GM18868 (cell line): ENCODE measurements around the gene GRIK2.

Source experiments
- ATAC-seq: cut with Tn5 transposase; IDR thresholded peaks from one replicate; pipeline ENCODE4 v1.9.1; 2021; ENCODE audit warnings: mild to moderate bottlenecking, moderate library complexity; ENCODE audit not compliant: unreplicated experiment

The GRIK2 gene

DNA sequence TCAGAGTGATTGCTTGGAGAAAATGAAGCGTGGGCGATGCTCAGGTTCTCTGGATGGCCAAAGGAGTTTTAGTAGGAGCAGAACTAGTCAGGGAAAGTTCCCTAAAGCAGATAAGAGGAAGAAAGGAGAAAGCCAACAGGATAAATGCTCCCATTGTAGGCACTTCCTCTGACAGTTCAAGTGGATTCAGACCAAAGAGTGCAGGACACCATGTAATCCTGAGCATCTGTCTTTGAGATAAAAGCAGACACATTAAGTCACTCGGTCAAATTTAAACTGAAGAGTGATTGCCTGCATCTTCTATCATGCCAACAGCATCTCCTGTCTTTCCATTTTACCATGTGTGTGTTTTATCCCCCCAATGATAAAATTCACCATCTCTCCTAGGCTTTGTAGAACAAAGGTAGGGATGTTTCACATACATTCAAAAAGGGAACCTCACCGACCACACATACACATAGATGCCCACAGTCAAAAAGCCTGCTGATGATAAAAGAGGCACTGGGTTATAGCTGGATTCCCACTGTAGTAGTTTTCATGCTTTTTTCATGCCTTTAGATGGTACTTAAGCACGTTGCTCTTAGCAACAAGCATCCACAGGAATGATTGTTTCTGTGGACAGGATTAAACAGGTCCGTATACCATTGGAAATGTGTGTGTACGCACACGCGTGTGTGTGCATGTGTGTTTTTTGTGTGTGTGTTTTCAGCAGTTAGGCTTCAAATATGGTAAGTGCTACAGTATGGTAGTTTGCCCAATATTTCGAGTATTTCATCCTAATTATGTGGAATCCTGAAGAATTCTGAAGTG lies 7.0 kb downstream of the GRIK2 start:
- ATAC-seq: no peak

DNA sequence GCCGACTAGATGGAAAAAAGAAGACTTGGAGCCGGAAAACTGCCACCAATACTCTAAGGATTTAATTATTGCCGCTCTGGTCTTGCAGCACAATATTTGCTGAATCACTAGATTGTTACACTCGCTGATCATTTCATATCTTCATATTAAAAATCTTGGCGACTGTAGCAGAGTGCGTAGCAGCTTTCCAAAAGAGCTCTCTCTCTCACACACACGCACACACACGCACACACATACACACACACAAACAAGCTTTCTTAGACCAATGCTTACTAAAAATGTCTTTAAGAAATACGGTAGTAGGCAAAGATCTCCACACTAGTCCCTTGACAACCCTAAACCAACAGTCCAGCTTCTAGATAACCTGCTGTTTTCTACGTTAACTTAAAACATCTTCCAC lies 7.7 kb downstream of the GRIK2 start:
- no peak for ATAC-seq

DNA sequence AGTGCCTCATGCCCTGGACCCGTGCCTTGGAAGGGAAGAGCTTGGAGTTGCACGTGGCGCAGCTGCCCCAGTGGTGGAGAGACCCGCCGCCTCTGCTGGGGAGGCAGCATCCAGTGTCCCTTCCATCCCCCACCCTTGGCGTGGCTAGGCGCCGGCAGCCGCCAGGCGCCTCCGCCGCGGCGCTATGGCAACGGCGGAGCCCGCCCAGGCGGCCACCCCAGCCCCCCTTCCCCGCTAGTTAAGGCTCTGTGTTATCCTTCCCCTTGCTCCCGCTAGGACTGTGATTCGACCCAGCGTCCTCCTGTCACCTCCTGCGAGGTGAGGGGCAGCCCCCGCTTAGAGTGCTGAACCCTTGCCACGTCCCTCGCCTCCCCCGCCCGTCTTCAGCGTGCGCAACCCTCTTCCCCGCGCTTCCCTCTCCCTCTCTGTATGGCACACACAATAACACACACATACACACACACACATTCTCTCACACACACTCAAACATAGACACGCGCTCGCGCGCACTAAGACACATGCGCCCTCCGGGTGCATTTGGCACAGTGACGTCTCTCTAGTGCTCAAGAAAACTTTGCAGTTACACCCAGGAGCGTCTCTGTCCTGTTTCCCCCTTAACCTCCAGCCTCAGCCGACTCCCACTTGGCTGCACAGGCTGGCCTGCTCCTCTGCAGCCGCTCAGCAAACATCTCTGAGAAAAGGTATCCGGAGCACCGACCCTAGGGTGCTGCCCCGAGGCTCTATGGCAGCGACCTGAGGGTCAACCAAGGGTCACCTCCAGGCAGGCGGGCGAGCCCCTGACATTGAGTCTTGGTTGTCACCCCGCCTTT lies 8.5 kb downstream of the GRIK2 start:
- no peak for ATAC-seq

DNA sequence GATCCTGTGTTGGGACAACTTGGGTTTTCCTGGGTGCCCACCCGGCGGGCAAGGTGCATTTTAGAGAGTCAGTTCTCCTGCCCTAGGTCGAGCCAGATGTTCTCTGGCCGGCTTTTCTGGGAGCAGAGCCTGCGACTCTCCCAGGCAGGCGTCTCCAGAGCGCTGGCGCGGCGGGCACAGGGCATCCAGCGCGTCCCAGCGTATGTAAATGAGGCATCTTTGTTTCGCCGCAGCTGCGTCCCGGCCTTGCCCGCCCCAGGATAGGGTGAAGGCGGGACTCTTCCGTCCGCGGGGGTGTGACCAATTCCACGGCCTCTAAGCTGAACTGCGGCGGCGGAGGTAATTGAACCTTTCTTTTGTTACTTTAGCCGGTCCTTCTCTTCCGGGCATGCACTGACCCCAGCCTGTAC lies 9.1 kb downstream of the GRIK2 start:
- ATAC-seq: no peak

DNA sequence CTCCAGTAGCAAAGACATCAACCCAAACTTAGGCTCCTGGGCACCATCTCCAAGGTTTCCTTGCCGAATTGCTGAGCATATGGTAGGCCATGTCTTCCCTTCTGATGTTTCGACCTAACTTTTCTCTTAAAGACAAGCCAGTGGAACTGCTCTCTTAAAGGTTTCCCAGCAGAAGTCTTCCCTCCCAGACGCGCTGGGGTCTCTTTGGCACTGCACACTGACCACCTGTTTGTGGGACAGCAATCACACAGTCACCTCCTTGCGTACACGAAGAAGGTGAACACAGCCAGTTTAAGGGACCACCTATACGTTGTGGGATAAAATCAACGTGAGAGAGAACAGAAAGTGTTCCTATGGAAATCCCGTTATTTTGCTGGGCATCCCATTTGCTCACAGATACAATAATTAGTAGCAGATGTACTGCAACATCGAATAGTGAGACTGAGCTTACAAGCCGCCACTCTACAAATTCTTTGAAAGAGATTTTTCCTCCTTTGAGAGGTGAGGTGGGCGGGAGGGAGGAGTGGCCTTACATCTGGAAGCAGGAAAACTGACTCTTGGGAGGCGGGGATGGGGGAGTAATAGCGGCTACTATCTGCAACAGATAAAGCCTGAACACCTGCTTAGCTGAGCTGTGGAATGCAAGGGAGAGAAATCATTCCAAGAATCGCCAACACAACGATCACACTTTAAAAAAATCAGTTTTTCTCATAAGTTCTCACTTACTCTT lies 9.9 kb downstream of the GRIK2 start:
- ATAC-seq: no peak

DNA sequence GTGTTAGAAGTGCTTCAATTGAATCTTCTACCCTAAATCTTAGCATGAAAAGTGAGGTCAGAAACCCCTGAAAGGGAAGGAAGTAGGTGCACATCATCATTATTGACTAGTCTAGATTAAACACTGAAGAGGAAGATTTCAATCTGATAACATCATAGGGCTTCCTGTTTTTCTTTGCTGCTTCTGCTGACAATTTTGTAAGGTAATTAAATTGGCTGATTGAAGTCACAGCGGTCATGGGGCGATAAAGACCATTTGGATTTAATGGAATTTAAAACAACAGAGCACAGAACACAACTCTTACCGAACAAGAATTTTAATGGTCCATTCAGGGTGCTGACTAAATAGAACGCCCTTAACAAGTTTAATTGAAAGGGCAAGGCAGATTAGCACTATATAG lies 11.3 kb downstream of the GRIK2 start:
- ATAC-seq: no peak

DNA sequence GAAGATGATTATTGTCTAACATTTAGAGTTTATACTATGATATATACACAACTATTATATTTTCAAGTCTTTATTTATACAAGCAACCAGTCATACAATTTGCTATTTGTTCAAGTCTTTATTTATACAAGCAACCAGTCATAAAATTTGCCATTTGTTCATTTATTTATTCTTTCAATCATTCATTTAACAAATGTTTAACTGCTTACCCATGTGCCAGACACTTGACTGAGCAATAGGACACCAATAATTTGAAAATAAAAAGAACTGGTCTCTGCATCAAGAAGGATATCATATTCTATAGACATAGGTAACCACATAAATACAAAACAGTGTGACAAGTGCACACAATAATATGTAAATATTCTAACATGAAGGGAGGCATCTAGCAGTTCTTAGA lies 20.3 kb downstream of the GRIK2 start:
- no peak for ATAC-seq

DNA sequence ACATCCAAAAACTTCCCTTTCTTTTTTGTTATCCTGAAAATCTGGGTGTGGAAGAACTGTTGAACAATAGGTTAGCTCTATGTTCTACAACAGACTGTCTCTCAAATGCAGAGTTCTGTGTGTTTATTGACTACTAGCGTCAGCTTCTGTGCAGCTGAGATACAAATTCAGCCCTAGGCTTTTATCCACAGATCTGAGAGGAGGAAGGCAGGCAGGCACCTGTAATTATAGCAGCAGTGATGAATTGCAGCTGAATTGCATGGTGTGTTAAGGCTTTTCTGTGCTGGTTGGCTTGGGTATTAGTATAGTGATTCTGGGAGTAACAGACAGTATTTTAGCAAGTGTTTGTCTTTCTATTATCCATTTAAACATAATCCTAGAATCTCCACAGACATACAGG lies 24.4 kb downstream of the GRIK2 start:
- no peak for ATAC-seq

DNA sequence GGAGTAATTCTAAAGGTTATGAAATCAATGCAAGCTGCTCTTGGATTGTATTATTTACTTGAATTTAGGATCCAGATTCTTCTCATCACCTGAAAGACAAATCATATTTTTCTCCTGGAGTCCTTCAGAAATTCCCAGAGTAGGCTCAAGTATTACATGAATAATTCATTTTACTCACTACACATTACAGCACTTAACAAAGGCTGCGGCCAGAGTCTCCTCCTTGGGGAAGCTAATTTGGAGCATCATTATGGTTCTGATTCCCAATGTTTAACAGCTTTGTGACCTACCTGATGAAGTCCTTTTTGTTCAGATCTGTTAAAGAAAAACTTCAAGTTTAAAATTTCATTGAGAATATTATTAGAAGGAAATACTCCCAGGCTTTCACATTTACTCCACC lies 28.7 kb downstream of the GRIK2 start:
- ATAC-seq: no peak

DNA sequence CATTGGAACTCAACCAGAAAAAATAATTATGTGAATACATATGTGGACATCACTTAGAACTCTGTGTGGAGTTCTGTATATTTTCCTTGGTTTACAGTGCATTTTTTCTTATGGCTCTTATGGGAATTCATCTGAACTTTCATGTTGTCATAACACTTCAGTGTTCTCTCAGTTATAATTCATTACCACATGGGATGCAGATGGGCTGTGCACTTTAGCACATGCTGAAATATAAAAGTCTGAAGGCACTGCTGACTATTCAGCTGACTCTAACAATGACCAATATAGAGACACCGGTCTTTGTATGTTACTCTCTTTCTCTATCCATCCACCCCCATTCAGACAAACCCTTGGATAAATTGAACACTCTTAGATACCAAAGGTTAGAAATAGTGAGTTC lies 29.3 kb downstream of the GRIK2 start:
- ATAC-seq: no peak

DNA sequence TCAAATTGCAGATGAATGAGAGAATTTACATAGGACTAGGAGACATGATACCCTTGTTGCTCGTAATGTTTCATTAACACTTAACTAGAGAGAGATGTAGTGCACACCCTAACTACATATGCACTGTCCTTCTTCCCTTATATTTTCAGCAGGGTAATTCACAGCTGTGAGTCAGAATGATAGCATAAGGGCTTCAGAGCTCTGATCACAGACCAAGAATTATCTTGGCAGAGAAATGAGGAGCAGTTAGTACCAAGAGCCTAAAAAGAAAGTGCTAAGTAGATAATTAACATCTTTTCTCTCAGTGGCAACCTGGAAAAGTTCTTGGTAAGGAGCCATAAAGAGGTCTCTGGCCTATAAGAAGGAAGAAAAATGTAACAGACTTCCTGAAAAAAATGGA lies 35.8 kb downstream of the GRIK2 start:
- ATAC-seq: no peak

DNA sequence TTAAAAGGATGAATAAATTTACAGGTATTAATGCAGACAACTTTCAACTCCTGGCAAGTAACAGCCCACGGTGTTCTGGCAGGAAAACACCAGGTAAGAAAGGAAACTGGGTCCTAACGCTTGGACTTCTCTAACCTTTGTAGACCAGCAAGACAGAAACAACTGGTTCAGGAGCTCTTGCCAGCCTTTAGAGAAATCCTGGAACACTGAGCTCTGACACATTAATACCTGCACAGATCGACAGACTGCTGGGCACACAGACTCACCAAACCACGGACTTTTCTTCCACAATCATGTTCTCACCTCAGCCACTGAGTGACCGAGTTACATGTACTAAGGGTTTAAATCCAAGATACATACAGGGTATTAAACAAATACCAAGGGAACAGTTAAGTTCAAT lies 36.3 kb downstream of the GRIK2 start:
- no peak for ATAC-seq

DNA sequence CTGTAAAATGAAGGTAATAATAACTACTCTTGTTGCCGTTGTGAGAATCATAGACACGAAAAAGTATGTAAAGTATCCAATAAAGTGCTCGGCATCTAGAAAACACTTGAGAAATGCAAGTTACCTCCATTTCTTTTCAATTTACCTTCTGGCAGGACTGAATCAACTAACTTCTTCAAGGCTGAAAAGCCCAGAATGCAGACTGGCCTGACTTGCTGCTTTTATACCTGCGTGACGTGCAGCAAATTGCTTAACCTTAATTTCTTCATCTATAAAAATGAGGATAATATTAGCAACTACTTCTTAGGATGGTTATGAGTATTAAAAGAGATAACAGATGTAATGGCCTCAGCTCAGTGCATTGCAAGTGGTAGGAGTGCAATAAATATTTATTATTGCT lies 39.6 kb downstream of the GRIK2 start:
- no peak for ATAC-seq

DNA sequence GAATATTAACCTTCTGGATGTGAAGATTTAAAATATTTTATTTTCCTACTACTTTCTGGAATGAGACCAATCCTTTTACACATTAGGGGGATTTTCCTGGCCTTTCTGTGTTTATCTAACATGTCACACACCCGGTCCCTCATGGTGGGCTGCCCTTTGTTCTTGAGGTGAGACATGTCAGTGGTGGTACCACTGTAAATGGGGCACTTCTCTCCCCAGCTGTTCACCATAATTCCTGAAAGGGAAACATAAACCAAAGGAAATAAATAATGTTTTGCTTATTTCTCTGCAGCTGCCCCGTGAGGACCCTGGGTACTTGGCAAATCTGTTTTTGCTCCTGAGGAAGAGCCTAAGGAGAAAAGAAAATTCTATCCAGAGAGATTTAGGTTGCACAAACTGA lies 41.1 kb downstream of the GRIK2 start:
- no peak for ATAC-seq

DNA sequence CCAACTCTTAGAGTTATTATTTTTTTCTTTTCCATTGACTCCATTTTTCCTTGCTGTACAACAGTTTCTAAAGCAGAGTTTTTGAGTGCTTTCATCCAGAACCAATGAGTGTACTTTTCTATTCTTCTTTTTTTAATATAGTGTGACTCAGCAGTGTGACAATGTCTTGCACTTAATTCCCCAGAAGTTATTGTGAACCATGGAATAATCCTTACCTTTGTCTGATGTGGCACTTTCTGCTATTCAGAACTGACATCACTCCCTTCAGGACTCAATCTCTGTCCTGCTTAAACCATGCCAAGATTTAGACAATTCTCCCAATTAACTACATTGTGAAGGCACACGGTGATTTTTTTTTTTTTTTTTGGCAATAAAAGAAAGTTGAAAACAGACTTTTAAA lies 41.5 kb downstream of the GRIK2 start:
- ATAC-seq: no peak

DNA sequence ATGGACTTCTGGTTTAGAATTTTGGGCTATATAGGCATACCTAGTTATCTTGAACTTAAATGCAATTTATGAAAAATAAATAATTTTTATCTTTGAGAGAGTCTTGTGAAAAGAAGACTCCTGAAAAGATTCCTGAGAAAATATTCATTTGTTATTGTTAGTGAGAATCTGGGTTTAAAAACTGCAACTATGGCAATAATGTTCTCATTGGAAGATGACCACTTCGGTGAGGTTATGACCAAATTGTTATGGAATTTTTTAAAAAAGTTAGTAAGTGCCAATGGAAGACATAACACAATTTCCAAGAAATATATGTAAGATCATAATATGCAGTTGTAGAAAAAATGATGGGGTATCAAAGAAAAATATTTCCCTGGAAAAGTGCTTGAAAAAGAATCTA lies 46.3 kb downstream of the GRIK2 start:
- ATAC-seq: no peak

DNA sequence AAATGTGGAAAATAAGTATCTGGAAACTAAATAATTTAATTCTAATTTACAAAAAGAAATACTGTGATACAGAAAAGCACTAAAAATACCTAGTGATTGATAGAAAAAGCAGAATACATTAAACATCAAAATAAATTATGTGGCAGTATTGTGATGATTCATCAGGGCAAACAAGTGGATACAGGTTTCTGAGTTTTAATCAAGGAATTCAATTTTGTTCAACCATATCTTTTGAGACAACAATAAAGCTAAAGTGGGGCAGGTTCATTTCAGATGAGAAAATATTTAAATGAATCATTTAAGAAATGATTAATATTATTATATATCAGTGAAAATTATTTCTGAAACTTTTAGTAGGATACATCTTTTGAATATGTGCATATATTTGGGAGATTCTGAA lies 49.8 kb downstream of the GRIK2 start:
- ATAC-seq: no peak

DNA sequence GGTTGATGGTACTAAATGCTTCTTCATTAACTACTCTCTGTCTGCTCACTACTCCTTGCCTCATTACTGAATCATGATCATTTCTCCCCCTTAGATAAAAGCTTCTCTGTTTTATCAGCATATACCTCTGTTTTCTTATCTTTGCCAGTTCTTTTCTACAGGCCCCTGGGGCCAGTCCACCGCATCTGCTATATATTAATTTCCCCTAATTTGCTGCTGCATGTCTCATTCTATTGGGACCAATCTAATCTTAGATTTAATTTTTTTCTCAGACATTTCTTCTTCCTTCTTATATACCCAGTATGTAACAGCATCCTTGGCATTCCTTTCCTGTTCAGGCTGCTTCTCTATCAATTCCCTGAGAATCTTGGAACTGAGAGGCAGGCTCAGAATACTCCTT lies 51.2 kb downstream of the GRIK2 start:
- ATAC-seq: no peak

DNA sequence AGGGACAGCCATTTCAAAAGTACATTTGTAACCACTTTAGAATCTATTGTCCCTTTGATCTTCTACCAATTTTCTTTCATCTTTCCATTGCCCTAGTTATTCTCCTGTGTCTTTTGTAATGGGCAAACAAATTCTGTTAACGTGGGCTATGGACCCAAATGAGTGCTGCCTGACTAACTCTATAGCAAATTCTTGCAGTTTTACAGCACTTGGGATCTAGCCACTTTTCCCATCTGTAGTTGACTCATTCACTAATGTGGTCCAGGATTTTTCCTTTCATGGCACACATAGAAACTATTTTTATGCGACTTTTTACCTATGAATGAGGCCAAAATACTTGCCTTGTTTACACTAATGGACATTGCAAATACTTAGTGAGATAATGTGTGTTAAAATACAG lies 52.0 kb downstream of the GRIK2 start:
- ATAC-seq: no peak

DNA sequence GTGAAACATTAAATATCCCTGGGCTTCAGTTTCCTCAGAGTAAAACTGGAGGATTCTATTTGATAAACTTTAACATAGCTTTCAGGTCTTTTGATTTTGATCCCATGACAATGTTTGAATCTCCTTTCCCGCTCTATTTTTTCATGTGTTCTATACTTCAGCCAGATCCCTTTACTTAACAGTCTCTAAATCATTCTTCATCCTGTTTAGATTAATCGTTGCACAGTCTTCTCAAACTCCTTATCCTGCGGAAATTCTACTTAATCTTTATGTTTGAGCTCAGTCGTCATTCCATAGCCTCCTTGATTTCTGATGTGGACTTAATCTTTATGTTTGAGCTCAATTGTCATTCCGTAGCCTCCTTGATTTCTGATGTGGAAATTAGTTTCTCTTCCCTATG lies 57.4 kb downstream of the GRIK2 start:
- no peak for ATAC-seq

DNA sequence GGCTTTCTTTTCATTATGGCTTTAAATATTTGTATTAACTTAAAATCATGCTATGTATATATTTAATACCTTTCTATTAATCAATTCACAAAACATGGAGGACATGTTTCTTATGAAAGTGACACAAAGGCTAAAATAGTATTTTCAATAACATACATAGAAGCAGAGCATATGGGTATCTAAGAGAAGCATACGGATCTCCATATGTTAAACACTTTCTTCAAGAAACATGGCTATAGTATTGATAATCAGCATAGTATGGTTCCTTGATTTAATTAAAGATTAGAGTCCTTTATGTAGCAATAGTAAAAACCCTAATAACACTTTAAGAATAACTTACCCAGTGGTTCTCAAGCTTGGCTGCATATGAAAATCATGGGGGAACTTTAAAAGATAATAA lies 58.5 kb downstream of the GRIK2 start:
- ATAC-seq: no peak

DNA sequence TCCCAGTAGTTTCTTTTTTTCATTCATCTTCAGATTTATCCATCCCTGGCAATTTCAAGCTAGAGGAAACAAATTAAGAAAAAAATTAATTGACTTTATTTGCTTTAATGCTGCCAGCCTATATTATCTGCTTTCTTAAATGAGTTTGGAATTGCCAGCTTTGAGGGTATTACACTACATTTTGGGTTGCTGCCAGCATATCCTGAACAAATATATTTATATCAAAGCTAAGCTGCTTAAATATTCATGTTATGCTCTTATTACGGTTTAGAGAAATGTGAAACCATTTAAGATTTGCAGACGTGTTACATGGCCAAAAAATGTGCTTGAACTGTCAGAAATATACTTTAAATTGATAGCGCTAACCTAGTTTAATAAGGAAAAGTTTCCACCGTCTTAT lies 59.7 kb downstream of the GRIK2 start:
- no peak for ATAC-seq
